ENCODE data around the gene B4GALT3. TPM values are rescaled to one million over a fixed set of nuclear protein-coding genes. Genes with fewer than 3 reads are reported as not detected.

The B4GALT3 gene
- total and polyA plus RNA-seq, 4 donors, result 25.7 to 34.6 (median 31.1) TPM

DNA sequence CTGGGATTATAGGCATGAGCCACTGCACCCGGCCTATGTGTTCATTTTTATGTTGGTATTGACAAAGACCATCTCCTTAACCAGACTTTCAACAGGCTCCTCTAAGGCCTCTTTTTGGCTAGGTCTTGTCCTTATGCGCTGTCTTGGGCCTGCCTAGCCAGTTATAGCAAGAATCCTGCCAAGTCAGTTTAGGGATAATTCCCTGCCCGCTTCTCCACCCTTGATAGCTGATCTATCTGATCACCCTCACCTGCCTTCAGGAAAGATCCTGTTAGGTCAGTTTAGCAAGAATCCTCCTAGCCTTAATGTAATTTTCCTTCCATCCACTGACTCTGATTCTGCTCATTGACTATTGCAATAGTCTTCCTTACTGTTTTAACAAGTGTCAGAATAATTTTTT is 2.4 kb upstream of the B4GALT3 start:
- no peak for DNase-seq
- 95 to 98% methylated on average over 3 of the region's 3 CpGs for WGBS, 2 donors
- H3K4me1 ChIP-seq (ENCODE audit: control insufficient read depth in 5 of 5, insufficient read depth in 5 of 5, low read length in 5 of 5), result peaks cover 0 to 14% (median 7%) of the 10 kb centered on the region in 5 donors

GRCh38 chr1:161177936-161178244 is 583 bp upstream of the B4GALT3 start:
- WGBS, 2 donors, result 56 to 66% methylated on average over 9 of the region's 9 CpGs
- peaks cover 0 to 20% (median 7%) of the 10 kb centered on the region in 5 donors for H3K4me1 ChIP-seq (ENCODE audit: control insufficient read depth in 5 of 5, insufficient read depth in 5 of 5, low read length in 5 of 5)
- TF ChIP-seq, protein P1, sequence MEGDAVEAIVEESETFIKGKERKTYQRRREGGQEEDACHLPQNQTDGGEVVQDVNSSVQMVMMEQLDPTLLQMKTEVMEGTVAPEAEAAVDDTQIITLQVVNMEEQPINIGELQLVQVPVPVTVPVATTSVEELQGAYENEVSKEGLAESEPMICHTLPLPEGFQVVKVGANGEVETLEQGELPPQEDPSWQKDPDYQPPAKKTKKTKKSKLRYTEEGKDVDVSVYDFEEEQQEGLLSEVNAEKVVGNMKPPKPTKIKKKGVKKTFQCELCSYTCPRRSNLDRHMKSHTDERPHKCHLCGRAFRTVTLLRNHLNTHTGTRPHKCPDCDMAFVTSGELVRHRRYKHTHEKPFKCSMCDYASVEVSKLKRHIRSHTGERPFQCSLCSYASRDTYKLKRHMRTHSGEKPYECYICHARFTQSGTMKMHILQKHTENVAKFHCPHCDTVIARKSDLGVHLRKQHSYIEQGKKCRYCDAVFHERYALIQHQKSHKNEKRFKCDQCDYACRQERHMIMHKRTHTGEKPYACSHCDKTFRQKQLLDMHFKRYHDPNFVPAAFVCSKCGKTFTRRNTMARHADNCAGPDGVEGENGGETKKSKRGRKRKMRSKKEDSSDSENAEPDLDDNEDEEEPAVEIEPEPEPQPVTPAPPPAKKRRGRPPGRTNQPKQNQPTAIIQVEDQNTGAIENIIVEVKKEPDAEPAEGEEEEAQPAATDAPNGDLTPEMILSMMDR (IDR thresholded peaks at IDR 0.05; ENCODE audit: control extremely low read depth, extremely low read depth), result no peak
- H3K36me3 ChIP-seq (ENCODE audit: control insufficient read depth in 4 of 4, insufficient read depth in 4 of 4, low read length in 4 of 4), result peaks cover 4 to 33% (median 15%) of the 10 kb centered on the region in 4 donors
- H3K9me3 ChIP-seq (ENCODE audit: control insufficient read depth in 4 of 4, insufficient read depth in 3 of 4, low read length in 3 of 4), result no peaks in the 10 kb centered on the region
- H3K9ac ChIP-seq (ENCODE audit: insufficient read depth in 1 of 2, low read length in 2 of 2), result peak overlapping the region; percentile 47 to 80
- DNase-seq, result no peak
- H3K4me3 ChIP-seq, result peak overlapping the region; percentile 37
- ATAC-seq (ENCODE audit: insufficient read depth, low FRiP score), result no peak
- peak overlapping the region; percentile 93 to 97 for H3K27ac ChIP-seq (ENCODE audit: low read depth in 1 of 2, low read length in 1 of 2)
- H3K27me3 ChIP-seq (ENCODE audit: control insufficient read depth in 3 of 3, insufficient read depth in 3 of 3, low read length in 2 of 3), result no peaks in the 10 kb centered on the region

More for the DNA sequence above, 2.4 kb upstream of the B4GALT3 start:
- no peak for ATAC-seq (ENCODE audit: insufficient read depth, low FRiP score)
- Histone ChIP-seq H3K4me3 (no peak overlapping the region), H3K36me3 (ENCODE audit: control insufficient read depth in 4 of 4, insufficient read depth in 4 of 4, low read length in 4 of 4) (peaks cover 3 to 17% (median 5%) of the 10 kb centered on the region in 4 donors), H3K9me3 (ENCODE audit: control insufficient read depth in 4 of 4, insufficient read depth in 3 of 4, low read length in 3 of 4) (no peaks in the 10 kb centered on the region), H3K9ac (ENCODE audit: insufficient read depth in 1 of 2, low read length in 2 of 2) (no peak overlapping the region), H3K27me3 (ENCODE audit: control insufficient read depth in 3 of 3, insufficient read depth in 3 of 3, low read length in 2 of 3) (no peaks in the 10 kb centered on the region), H3K27ac (ENCODE audit: low read depth in 1 of 2, low read length in 1 of 2) (no peak overlapping the region)
- TF ChIP-seq, protein P1 (IDR thresholded peaks at IDR 0.05; ENCODE audit: control extremely low read depth, extremely low read depth), result no peak

GRCh38 chr1:161176468-161177111 is 717 bp downstream of the B4GALT3 start:
- H3K4me1 ChIP-seq (ENCODE audit: control insufficient read depth in 5 of 5, insufficient read depth in 5 of 5, low read length in 5 of 5), result peaks cover 0 to 21% (median 7%) of the 10 kb centered on the region in 5 donors
- 19 to 26% methylated on average over 16 to 17 of the region's 17 CpGs for WGBS, 2 donors
- peaks cover 7 to 44% (median 23%) of the 10 kb centered on the region in 4 donors for H3K36me3 ChIP-seq (ENCODE audit: control insufficient read depth in 4 of 4, insufficient read depth in 4 of 4, low read length in 4 of 4)
- no peaks in the 10 kb centered on the region for H3K9me3 ChIP-seq (ENCODE audit: control insufficient read depth in 4 of 4, insufficient read depth in 3 of 4, low read length in 3 of 4)
- no peaks in the 10 kb centered on the region for H3K27me3 ChIP-seq (ENCODE audit: control insufficient read depth in 3 of 3, insufficient read depth in 3 of 3, low read length in 2 of 3)
- ATAC-seq (ENCODE audit: insufficient read depth, low FRiP score) (peak; percentile 12), DNase-seq (no peak)
- peak overlapping the region; percentile 79 to 93 for H3K9ac ChIP-seq (ENCODE audit: insufficient read depth in 1 of 2, low read length in 2 of 2)
- peak overlapping the region; percentile 82 for H3K4me3 ChIP-seq
- TF ChIP-seq, protein P1 (IDR thresholded peaks at IDR 0.05; ENCODE audit: control extremely low read depth, extremely low read depth), result no peak
- peak overlapping the region; percentile 93 to 97 for H3K27ac ChIP-seq (ENCODE audit: low read depth in 1 of 2, low read length in 1 of 2)

Data from lung (tissue), 12 donors.